GM19239 (cell line): Measurements from ENCODE around the gene RPIA.

Source experiments
- DNase-seq: peaks from one replicate; pipeline ENCODE4 v3.0.0; 2011; ENCODE audit warnings: low spot score; ENCODE audit not compliant: insufficient read length
- FAIRE-seq: peaks from 2 replicates; lab custom pipeline; 2011; peaks lifted over from hg19 to GRCh38; lab: Jason Lieb, UNC

RPIA gene

DNA sequence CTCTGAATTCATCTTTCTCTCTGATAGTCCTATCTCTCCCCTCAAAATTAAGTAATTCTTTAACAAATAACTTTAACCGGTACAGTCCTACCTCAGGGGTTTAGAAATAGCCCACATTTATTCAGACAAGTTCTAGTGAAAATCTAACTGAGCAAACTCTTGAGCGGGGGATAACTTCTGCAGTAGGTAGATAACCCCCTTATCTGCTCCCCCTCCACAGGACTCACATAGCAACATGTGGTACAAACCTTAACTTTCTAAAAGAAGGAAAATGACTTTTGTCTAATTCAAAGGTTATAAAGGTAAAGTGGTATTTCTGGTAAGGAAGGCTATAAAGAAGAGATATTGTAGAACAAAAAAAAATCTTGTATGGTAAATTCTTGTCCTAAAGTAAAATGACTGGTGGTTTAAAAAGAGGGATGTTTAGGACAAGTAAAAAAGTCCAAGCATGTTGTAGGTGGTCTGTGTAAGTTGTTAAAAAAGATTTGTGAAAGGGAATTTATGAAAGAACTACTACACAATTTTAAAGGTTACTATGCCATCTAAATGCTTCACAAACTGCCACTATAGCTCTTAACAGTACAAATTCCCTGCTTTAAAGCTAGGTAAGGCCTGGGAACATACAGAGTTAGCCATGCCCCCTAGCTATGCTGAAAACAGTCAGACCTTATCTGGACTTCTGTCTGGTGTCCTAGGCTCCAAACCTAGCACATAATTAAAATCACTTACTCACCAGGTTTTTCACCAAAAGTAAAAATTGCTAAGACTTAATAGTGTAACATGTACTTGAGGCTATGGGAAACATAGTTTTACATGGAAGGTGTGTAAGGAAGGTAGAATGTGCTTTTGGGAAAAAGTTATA, 8.1 kb upstream of the RPIA start:
- FAIRE-seq, result no peak
- no peak for DNase-seq

- DNase-seq (no peak), FAIRE-seq (no peak)
Measured at GRCh38 chr2:88684519-88684918, 7.0 kb upstream of the RPIA start.

DNA sequence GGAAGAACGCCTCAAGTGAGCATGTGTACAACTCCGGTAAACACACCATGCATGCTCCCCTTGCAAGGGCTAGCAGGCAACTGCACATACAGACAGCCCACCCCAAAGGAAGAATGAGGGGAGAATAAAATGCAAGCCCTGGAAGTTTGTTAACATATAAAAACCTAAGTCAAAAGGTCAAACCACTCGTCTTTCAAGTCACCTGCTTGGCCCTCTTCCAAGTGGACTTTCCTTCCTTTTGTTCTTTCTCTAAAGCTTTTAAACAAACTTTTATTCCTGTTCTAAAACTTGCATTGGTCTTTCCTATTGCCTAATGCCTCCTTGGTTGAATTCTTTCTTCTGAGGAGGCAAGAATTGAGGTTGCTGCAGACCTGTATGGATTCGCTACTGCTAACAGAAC, 5.2 kb upstream of the RPIA start:
- FAIRE-seq (no peak), DNase-seq (no peak)

GRCh38 chr2:88687384-88687783, 4.1 kb upstream of the RPIA start:
- FAIRE-seq (no peak), DNase-seq (no peak)

- no peak for FAIRE-seq
- DNase-seq, result peak; percentile 9
Measured at GRCh38 chr2:88690591-88691338, 708 bp upstream of the RPIA start.

- FAIRE-seq (no peak), DNase-seq (no peak)
Measured at GRCh38 chr2:88692187-88692586, 714 bp downstream of the RPIA start.

DNA sequence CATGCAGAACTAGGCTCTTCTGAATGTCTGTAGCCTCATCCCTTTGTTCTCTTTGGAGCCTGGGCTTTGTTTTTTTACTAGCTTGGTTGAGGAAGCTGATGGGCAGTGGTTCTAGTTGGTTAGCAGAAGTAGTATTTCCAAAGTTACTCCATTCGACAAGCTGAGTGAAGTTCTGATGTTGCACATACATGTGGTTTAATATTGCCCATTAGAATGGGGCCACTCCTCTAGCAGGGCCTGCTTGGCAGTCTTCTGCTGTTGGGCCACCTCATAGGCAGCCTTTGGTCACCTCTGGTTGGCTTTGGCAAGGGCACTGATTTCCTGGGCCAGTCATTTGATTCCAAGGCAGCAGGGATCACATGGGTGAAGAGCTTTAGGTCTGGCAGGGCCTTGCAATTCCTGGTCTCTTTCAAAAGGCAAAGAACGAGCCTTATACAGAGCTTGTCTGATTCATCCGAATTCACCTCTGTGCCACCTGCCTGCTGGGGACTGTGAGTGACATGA, 2.5 kb downstream of the RPIA start:
- DNase-seq, result no peak
- FAIRE-seq, result no peak

- DNase-seq (no peak), FAIRE-seq (no peak)
Measured at GRCh38 chr2:88696611-88697010, 5.1 kb downstream of the RPIA start.

- peak; percentile 52 for FAIRE-seq
Measured at GRCh38 chr2:88697370-88698026, 6.0 kb downstream of the RPIA start.

DNA sequence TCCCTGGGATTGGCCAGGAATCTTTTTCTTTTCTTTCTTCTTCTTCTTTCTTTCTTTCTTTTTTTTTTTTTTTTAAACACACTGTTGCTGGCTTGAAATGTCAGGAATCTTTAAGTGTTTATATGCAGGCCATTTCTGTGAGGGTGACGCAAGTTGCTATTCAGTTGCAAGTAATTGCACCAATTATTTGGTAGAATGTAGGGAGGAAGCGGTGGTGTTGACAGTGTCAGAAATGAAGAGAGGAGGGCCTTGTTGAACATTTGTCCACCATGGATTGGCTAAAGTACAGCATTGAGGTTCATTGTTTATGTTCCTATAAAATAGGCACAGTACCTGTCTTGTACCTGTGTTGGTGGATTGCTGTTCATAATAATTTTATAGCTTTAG, 6.5 kb downstream of the RPIA start:
- FAIRE-seq, result no peak
- no peak for DNase-seq

More at GRCh38 chr2:88697370-88698026, 6.0 kb downstream of the RPIA start:
- no peak for DNase-seq

DNA sequence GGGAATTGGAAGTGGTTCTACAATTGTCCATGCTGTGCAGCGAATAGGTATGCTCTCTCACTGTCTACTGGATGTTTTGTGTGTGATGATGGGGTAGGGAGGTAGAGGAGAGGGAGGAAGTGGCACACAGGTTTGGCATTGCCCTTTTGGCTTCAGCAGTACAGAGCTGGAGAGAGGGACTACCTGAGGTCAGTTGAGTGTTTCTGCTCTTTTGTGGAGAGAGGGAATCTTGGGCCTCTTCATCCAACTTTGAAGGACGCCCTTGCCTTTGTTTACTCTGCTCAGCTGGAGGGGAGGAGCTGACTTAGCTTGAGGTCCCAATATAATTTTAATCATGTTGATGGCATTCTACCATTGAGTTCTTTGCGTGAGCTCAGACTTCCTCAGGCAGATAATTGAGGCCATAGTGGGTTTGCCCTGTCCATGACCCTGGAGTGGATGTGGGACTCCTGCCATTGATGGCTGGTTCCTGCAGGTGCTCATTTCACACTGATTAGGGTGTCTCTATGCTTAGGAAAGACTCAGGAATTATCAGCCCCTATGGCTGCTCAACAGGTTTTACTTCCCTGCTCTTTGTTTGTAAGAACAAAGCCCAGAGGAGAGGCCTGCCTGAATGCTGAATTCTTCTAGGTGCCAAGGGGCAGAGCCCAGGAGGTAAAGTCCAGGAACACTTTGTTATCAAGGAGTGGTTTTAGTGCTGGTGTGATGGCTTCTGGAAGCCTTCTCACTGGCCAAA, 7.2 kb downstream of the RPIA start:
- FAIRE-seq, result no peak
- DNase-seq, result no peak

GRCh38 chr2:88707003-88707402, 15.5 kb downstream of the RPIA start:
- FAIRE-seq (no peak), DNase-seq (no peak)

GRCh38 chr2:88709181-88709631, 17.7 kb downstream of the RPIA start:
- no peak for DNase-seq
- FAIRE-seq, result no peak

GRCh38 chr2:88711289-88711688, 19.8 kb downstream of the RPIA start:
- DNase-seq (no peak), FAIRE-seq (no peak)

- no peak for FAIRE-seq
Measured at GRCh38 chr2:88711897-88712296, 20.4 kb downstream of the RPIA start.

DNA sequence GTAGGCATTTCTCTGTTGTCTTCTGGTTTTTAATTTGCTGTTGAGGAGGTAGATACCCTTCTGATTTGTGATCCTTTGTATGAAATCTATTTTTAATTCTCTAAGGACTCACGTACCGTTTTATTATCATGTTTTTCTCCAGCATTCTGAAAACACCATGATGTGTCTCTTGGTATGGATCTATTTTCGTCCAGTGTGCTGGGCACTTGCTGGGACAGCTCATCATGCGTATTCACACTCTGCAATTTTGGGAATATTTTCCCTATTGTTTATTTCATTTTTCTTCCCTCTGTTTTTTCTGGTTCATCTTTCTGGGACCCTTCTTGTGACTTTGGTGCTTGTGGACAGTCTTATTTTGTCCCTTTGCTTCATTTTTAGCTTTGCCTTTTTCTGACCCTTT, 21.9 kb downstream of the RPIA start:
- FAIRE-seq (no peak), DNase-seq (no peak)

More at GRCh38 chr2:88711897-88712296, 20.4 kb downstream of the RPIA start:
- no peak for DNase-seq

- DNase-seq (no peak), FAIRE-seq (no peak)
Measured at GRCh38 chr2:88714667-88715066, 23.2 kb downstream of the RPIA start.

DNA sequence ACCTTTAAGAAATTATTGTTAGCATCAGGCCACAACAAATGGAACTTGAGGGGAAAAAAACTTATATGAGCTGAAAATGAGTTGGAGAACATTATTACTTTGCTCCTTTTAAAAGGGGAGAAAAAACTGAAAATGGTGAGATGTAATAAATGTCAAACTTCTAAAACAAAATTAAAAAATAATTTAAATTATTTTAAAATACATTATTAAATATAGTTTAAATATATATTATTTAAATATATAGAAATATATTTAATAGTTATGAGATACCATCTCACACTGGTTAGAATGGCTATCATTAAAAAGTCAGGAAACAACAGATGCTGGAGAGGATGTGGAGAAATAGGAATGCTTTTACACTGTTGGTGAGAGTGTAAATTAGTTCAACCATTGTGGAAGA, 28.9 kb downstream of the RPIA start:
- FAIRE-seq, result no peak
- DNase-seq, result no peak

DNA sequence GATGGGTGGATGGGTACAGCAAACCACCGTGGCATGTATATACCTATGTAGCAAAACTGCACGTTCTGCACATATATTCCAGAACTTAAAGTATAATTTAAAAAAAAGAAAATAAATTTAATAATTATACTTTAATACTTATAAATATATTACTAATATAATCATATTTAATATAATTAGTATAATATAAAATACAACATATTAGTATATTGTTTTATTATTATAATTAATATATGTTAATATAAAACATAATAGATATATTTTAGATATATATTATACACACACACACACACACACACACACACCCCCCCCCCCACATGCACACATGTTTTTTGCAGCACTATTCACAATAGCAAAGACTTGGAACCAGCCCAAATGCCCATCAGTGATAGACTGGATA, 29.8 kb downstream of the RPIA start:
- FAIRE-seq, result no peak

More for the DNA sequence above, 29.8 kb downstream of the RPIA start:
- no peak for DNase-seq
